ENCODE measurements around the gene RELN.

- TF ChIP-seq SIN3A (IDR thresholded peaks at IDR 0.05; ENCODE audit: borderline replicate concordance, insufficient read depth, low read length) (no peak), REST (IDR thresholded peaks at IDR 0.05; ENCODE audit: insufficient read depth in 1 of 2, low read depth in 2 of 2, low read length in 2 of 2) (no peak)
These were observed 55.0 kb downstream of the RELN start for GRCh38 chr7:103934508-103934907.

All from PFSK-1 (cell line).